Heart left ventricle (tissue), 13 donors: ENCODE measurements around the gene FNDC3B.

Experiments
- CTCF ChIP-seq, 12 donors: fragments of 200-600 bp; sonication (generic) in 4 of 12; IDR thresholded peaks; one replicate each; pipeline versions ENCODE4 v1.5.0 to v1.8.0; 2018 to 2022; ENCODE audit warnings: antibody characterized with exemption in 12 of 12, mild to moderate bottlenecking in 5 of 12
- POLR2A ChIP-seq, 2 donors: fragments of 450-650 bp; IDR thresholded peaks; one replicate each; pipeline ENCODE4 v1.6.1; 2017; ENCODE audit warnings: antibody characterized with exemption in 2 of 2, mild to moderate bottlenecking in 2 of 2, moderate library complexity in 2 of 2
- donor health status: ischemic (EF 13 %, LVEDD 7.1; RV severe dilation, severe dysfunction).
- donor health status: DM: no; HTN: yes; CAD: no.
- donor health status: DM: no; HTN: no; CAD: no.
- donor health status: ischemic (EF 25% LVEDD 6.9; RV normal size, moderate dysfunction).
- donor health status: ischemic (EF 25% LVEDD 5.7; RV mildly dilated, moderate dysfunction).
- donor health status: ischemic (EF 35%, LVEDD 5.7; RV mildly dilated, moderate dysfunction).
- donor health status: nonischemic (EF 11% LVEDD 7.7; RV severe dilation, severe dysfunction).
- donor health status: DM: yes; HTN: yes; CAD: no.
- donor health status: PGD.
- donor health status: ischemic (EF 29% LVEDD 5.4; RV normal size, mild dysfunction).
- donor health status: nonischemic (EF 23%, LVEDD 6.1; RV moderate dilation, normal function).

DNA sequence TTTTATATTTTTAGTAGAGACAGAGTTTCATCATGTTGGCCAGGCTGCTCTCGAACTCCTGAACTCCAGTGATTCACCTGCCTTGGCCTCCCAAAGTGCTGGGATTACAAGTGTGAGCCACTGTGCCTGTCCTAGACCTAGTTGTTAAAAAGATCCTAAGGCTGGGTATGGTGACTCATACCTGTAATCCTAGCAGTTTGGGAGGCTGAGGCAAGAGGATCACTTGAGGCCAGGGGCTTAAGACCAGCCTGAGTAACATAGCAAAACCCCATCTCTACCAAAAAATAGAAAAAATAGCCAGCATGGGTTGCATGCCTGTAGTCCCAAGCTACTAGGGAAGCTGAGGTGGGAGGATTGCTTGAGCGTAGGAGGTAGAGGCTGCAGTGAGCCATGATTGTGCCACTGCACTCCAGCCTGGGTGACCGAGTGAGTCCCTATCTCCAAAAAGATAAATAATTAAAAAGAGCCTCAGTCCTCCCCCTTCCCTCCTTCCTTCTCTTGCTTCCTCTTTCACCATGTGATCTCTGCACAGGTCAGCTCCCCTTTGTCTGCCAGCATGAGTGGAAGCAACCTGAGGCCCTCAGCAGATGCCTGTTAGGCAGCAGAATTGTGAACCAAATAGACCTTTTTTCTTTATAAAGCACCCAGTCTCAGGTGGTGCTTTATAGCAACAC, 9.8 kb upstream of the FNDC3B start:
- TF ChIP-seq POLR2A (IDR thresholded peaks at IDR 0.05) (no peak), CTCF (IDR thresholded peaks at IDR 0.05) (no peak)
